ENCODE measurements around the gene TEX22.

GRCh38 chr14:105393151-105393550 is 5.2 kb upstream of the TEX22 start:
- TF ChIP-seq TAF1 (IDR thresholded peaks at IDR 0.05; ENCODE audit: low read depth) (no peak), EP300 (IDR thresholded peaks at IDR 0.05; ENCODE audit: borderline replicate concordance) (no peak), REST (IDR thresholded peaks at IDR 0.05; ENCODE audit: low read depth) (no peak), MAX (IDR thresholded peaks at IDR 0.05) (no peak), FOXM1 (IDR thresholded peaks at IDR 0.05; ENCODE audit: borderline replicate concordance, low read depth) (no peak), CREB1 (IDR thresholded peaks at IDR 0.05; ENCODE audit: low read depth) (no peak), RAD21 (IDR thresholded peaks at IDR 0.05; ENCODE audit: low read depth) (no peak), NFIC (IDR thresholded peaks at IDR 0.05) (no peak), CEBPB (IDR thresholded peaks at IDR 0.05) (no peak), YY1 (IDR thresholded peaks at IDR 0.05; ENCODE audit: low read depth) (no peak), USF1 (IDR thresholded peaks at IDR 0.05) (no peak), ZBTB7A (IDR thresholded peaks at IDR 0.05; ENCODE audit: low read depth) (no peak), TEAD4 (IDR thresholded peaks at IDR 0.05) (no peak), EGR1 (IDR thresholded peaks at IDR 0.05) (no peak)
